ENCODE results near the gene TMCC1. TPM values are rescaled to one million over a fixed set of nuclear protein-coding genes. Genes with fewer than 3 reads are reported as not detected.
A peak's percentile ranks its signal among the peaks of the same experiment; 100 is the strongest.

TMCC1 gene
- total and polyA plus RNA-seq, 2 donors (not counting 3 experiments of a cell fraction or from before 2014, with no cell fraction given), result 17.4 to 38.4 TPM

DNA sequence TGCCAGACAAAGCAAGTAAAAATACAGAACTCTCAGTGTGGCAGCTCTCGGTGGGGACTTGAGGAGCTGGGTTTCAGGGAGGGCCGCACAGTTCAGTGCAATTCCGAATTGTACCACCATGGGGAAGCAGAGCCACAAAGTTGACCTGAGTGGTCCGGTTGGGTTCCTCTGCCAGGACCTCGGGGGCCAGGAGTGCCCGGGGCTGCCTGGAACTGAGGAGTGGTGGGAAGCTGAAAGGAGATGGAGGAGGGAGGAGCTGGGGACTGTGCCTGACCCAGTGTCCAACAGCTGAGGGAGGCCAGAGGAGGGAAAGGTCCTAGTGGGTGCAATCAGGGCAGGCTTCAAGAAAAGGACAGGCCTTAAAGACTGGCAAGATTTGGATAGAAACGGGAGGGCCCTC is 48.8 kb upstream of the TMCC1 start:
- H3K4me2 ChIP-seq (ENCODE audit: insufficient read depth, low read length), result no peak overlapping the region
- no peak overlapping the region for H3K27ac ChIP-seq (ENCODE audit: insufficient read depth, low read depth, low read length)
- no peaks in the 10 kb centered on the region for H3K9me3 ChIP-seq (replicated peaks; ENCODE audit: control insufficient read depth, insufficient read depth, low read length)
- no peaks in the 10 kb centered on the region for H3K9me1 ChIP-seq (replicated peaks; ENCODE audit: control insufficient read depth, extremely low read depth, insufficient read depth, low read length)
- no peak overlapping the region for H2AFZ ChIP-seq (ENCODE audit: low read depth, low read length)
- no peak overlapping the region for H3K4me3 ChIP-seq (replicated peaks in 1 of 3; ENCODE audit: insufficient read depth in 1 of 3, low read depth in 1 of 3, low read length in 3 of 3)
- H3K36me3 ChIP-seq (ENCODE audit: control insufficient read depth in 2 of 2, extremely low read depth in 1 of 2, insufficient read depth in 2 of 2, low read length in 2 of 2), result no peaks in the 10 kb centered on the region
- TF ChIP-seq FOS (IDR thresholded peaks at IDR 0.05; ENCODE audit: borderline replicate concordance, insufficient read depth, low read length), result no peak
- TF ChIP-seq, protein P1, sequence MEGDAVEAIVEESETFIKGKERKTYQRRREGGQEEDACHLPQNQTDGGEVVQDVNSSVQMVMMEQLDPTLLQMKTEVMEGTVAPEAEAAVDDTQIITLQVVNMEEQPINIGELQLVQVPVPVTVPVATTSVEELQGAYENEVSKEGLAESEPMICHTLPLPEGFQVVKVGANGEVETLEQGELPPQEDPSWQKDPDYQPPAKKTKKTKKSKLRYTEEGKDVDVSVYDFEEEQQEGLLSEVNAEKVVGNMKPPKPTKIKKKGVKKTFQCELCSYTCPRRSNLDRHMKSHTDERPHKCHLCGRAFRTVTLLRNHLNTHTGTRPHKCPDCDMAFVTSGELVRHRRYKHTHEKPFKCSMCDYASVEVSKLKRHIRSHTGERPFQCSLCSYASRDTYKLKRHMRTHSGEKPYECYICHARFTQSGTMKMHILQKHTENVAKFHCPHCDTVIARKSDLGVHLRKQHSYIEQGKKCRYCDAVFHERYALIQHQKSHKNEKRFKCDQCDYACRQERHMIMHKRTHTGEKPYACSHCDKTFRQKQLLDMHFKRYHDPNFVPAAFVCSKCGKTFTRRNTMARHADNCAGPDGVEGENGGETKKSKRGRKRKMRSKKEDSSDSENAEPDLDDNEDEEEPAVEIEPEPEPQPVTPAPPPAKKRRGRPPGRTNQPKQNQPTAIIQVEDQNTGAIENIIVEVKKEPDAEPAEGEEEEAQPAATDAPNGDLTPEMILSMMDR (IDR thresholded peaks at IDR 0.05; ENCODE audit: extremely low read depth in 1 of 2, insufficient read depth in 1 of 2, low read depth in 1 of 2, low read length in 2 of 2), result peak; percentile 59 to 85
- DNase-seq (ENCODE audit: low read depth, low spot score) (peak; percentile 75), FAIRE-seq (peak; percentile 84)
- no peaks in the 10 kb centered on the region for H4K20me1 ChIP-seq (replicated peaks; ENCODE audit: control insufficient read depth, extremely low read depth, insufficient read depth, low read length)
- no TSS peak for BruUV-seq (replicated peaks)
- POLR2A ChIA-PET, result no interaction called here
- dilution Hi-C loops (cut with MboI; ENCODE audit: extremely low pct_ligation_motif_present, low sequenced_read_pairs), result no loop called here
- peaks cover 4 to 7% of the 10 kb centered on the region in 2 experiments for H3K27me3 ChIP-seq (ENCODE audit: control insufficient read depth in 2 of 2, insufficient read depth in 2 of 2, low read length in 2 of 2)
- intact Hi-C loops (cut with micrococcal nuclease), result loop anchor here (1.0 to 2.0 kb wide), 2 partner anchors 61 to 155 kb away; no protein-coding TSS in a partner anchor
- CTCF ChIA-PET, result interaction anchor here (0.7 to 5.7 kb wide), 35 partner anchors 9 to 596 kb away, joined by 3 to 103 read pairs (median 5); partner anchors contain the start of genes ALG1L2, TMCC1 and TRH
- H3K9ac ChIP-seq (replicated peaks; ENCODE audit: extremely low read depth, insufficient read depth, low read length), result no peak overlapping the region
- no peaks in the 10 kb centered on the region for H3K79me2 ChIP-seq (ENCODE audit: control insufficient read depth, insufficient read depth, low read length)
- no peaks in the 10 kb centered on the region for H3K4me1 ChIP-seq (ENCODE audit: control insufficient read depth, extremely low read depth, insufficient read depth, low read length)

DNA sequence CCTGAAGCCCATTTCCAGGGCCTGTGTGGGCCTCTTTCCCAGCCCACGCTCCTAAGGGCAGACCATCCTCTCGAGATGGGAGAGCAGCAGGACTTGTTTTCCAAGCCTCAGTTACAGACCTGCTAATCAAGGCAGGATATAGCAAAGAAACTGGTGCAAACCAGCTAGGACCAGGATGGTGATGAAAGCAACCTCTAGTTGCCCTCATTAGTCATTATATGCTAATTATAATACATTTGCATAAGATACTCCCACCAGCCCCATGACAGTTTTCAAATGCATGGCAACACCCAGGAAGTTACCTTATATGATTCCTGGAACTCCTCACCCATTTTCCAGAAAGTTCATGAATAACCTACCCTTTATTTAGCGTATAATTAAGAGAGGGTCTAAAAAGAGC is 46.6 kb upstream of the TMCC1 start:
- no TSS peak for BruUV-seq (replicated peaks)
- no peak overlapping the region for H3K9ac ChIP-seq (replicated peaks; ENCODE audit: extremely low read depth, insufficient read depth, low read length)
- TF ChIP-seq POLR2AphosphoS5 (IDR thresholded peaks at IDR 0.05; ENCODE audit: insufficient read depth, low read depth, low read length), result no peak
- TF ChIP-seq EZH2 (IDR thresholded peaks at IDR 0.05; ENCODE audit: borderline replicate concordance, low read depth, low read length, severe bottlenecking), result no peak
- no peak for TF ChIP-seq GATA2 (IDR thresholded peaks at IDR 0.05; ENCODE audit: insufficient read depth, insufficient read length, low read depth, low read length)
- TF ChIP-seq, protein P1 (IDR thresholded peaks at IDR 0.05; ENCODE audit: extremely low read depth in 1 of 2, insufficient read depth in 1 of 2, low read depth in 1 of 2, low read length in 2 of 2), result no peak
- TF ChIP-seq FOS (IDR thresholded peaks at IDR 0.05; ENCODE audit: borderline replicate concordance, insufficient read depth, low read length), result no peak
- TF ChIP-seq JUN (IDR thresholded peaks at IDR 0.05; ENCODE audit: borderline replicate concordance, insufficient read depth, insufficient read length, low read depth), result no peak
- no peak for TF ChIP-seq MYC (IDR thresholded peaks at IDR 0.05; ENCODE audit: low read depth, low read length)
- TF ChIP-seq POLR2A (IDR thresholded peaks at IDR 0.05; ENCODE audit: low read depth, low read length), result no peak
- TF ChIP-seq, protein P2, sequence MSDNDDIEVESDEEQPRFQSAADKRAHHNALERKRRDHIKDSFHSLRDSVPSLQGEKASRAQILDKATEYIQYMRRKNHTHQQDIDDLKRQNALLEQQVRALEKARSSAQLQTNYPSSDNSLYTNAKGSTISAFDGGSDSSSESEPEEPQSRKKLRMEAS (IDR thresholded peaks at IDR 0.05; ENCODE audit: insufficient read depth, insufficient read length), result no peak
- no peak overlapping the region for H2AFZ ChIP-seq (ENCODE audit: low read depth, low read length)
- ChIA-PET POLR2A (no interaction called here), CTCF (interaction anchor here (4.0 to 5.7 kb wide), 2 partner anchors 156 to 166 kb away, joined by 78 to 103 read pairs; no protein-coding TSS in a partner anchor)
- H3K9me1 ChIP-seq (replicated peaks; ENCODE audit: control insufficient read depth, extremely low read depth, insufficient read depth, low read length), result no peaks in the 10 kb centered on the region
- H3K4me2 ChIP-seq (ENCODE audit: insufficient read depth, low read length), result no peak overlapping the region
- H3K4me1 ChIP-seq (ENCODE audit: control insufficient read depth, extremely low read depth, insufficient read depth, low read length), result no peaks in the 10 kb centered on the region
- no peak for DNase-seq (ENCODE audit: low read depth, low spot score)
- no peaks in the 10 kb centered on the region for H3K9me3 ChIP-seq (replicated peaks; ENCODE audit: control insufficient read depth, insufficient read depth, low read length)
- no peaks in the 10 kb centered on the region for H3K36me3 ChIP-seq (ENCODE audit: control insufficient read depth in 2 of 2, extremely low read depth in 1 of 2, insufficient read depth in 2 of 2, low read length in 2 of 2)
- no peaks in the 10 kb centered on the region for H3K79me2 ChIP-seq (ENCODE audit: control insufficient read depth, insufficient read depth, low read length)
- intact Hi-C loops (cut with micrococcal nuclease) (no loop called here), dilution Hi-C loops (cut with MboI; ENCODE audit: extremely low pct_ligation_motif_present, low sequenced_read_pairs) (no loop called here)
- H3K27me3 ChIP-seq (ENCODE audit: control insufficient read depth in 2 of 2, insufficient read depth in 2 of 2, low read length in 2 of 2), result no peaks in the 10 kb centered on the region
- no peaks in the 10 kb centered on the region for H4K20me1 ChIP-seq (replicated peaks; ENCODE audit: control insufficient read depth, extremely low read depth, insufficient read depth, low read length)
- no peak overlapping the region for H3K4me3 ChIP-seq (replicated peaks in 1 of 3; ENCODE audit: insufficient read depth in 1 of 3, low read depth in 1 of 3, low read length in 3 of 3)
- no peak overlapping the region for H3K27ac ChIP-seq (ENCODE audit: insufficient read depth, low read depth, low read length)
- FAIRE-seq, result no peak
